ENCODE measurements around the gene ZNF543.
"Not testable (repeated sequence)": the region's sequence is repeated elsewhere in the genome, so short reads cannot be mapped to it uniquely, and the experiment has no call there.

The ZNF543 gene

DNA sequence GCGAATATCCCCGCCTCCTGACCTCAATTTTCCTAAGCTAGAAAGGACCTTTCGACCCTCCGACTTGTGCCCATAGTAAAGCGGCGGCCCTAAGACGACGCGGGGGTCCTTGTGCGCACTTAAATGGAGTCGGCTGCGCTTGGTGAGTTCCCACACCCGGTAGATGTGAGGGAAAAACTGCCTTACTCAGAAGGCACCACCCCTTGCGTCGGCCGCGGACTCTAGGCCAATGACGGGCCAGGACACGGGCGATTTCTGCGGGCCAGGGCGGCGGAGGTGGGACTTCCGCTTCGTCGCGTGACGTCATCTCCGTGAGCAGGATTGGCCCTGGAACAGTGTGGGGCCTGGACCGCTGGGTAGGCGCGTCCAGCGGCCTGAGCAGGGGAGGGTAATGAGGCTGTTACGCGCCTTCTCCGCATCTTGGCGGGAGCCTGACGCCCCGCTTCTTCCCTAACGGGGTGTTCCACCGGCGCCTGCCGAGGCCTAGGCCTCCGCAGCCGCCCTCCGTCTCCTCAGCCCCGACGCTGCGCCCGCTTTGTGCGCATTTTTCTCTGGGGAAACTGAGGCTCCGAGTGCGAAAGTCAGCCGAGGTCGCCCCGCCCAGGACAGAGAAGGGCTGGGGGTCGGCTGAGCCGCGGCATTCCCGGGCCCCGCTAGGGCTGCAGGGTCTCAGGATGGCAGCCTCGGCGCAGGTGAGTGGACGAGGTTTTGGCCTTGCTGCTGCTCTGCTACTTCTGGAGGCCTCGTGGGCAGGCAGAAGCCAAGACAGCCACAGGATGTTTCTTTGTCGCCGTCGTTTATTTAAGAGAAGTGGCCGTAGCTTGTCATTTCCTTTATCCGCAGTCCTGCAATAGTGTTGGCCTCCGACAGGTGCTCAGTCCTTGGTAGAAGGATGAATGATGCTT, at the start of gene ZNF543:
Gene ZNF543 (plus strand): TSS at position 293 of the 905 bp plus-strand sequence. CDS start 382 bp downstream, at position 675.
- FAIRE-seq = peak; percentile 91

DNA sequence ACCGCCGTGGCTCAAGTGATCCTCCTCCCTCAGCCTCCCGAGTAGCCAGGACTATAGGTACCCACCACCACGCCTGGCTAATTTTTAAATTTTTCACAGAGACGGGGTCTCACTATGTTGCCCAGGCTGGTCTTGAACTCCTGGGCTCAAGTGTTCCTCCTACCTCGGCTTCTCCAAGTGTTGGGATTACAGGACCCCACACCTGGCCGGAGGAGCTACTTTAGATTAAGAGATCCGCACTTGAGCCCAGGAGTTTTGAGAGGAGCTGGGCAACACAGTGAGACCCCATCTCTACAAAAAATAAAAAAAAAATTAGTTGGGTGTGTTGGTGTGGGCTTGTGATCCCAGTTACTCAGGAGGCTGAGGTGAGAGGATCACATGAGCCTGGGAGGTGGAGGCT, 49.0 kb upstream of the ZNF543 start:
- no peak for FAIRE-seq

DNA sequence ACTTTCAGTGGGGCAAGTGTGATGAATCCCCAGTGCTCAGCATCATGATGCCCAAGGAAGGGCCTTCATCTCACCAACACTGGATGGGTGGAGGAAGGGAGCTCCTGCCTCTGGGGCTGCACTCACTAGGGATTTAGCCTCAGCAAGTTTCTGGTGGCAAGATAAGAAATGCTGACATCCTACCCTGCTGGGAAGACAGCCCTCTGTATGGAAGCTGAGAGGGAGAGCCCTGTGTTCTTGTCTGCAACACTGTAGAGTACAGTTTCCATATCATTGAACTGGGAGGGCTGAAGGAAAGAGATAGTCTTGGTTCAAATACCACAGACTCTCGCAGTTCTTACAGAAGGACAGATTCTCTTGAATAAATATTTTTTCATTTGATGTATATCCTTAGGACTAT, 47.3 kb upstream of the ZNF543 start:
- FAIRE-seq = no peak

DNA sequence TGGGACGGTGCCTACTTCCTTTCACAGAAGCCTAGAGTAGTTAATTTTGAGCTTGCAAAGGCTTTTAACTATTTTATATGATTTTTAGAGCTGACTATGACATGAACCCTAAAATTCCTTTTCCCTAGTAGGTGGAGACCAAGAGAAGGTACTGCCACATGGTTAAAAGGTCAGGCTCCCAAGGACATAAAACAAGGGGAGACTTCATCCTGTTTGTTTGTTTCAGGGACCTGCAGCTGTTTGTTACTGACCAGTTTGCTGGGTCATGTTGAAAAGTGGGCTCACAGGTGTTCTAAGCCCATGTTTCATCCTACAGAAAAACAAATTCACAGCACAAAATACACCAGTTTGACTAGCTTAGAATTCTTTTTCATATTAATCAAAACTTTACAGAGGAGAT, 43.8 kb upstream of the ZNF543 start:
- no peak for FAIRE-seq

DNA sequence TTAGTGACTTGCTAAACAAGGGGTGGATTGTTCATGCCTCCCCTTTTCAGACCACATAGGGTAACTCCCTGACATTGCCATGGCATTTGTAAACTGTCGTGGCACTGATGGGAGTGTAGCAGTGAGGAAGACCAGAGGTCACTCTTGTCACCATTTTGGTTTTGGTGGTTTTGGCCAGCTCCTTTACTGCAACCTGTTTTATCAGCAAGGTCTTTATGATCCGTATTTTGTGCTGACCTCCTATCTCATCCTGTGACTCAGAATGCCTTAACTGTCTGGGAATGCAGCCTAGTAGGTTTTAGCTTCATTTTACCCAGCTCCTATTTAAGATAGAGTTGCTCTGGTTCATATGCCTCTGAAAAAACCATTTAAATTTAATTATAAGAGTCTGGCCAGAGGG, 41.8 kb upstream of the ZNF543 start:
- FAIRE-seq = not testable (repeated sequence)

DNA sequence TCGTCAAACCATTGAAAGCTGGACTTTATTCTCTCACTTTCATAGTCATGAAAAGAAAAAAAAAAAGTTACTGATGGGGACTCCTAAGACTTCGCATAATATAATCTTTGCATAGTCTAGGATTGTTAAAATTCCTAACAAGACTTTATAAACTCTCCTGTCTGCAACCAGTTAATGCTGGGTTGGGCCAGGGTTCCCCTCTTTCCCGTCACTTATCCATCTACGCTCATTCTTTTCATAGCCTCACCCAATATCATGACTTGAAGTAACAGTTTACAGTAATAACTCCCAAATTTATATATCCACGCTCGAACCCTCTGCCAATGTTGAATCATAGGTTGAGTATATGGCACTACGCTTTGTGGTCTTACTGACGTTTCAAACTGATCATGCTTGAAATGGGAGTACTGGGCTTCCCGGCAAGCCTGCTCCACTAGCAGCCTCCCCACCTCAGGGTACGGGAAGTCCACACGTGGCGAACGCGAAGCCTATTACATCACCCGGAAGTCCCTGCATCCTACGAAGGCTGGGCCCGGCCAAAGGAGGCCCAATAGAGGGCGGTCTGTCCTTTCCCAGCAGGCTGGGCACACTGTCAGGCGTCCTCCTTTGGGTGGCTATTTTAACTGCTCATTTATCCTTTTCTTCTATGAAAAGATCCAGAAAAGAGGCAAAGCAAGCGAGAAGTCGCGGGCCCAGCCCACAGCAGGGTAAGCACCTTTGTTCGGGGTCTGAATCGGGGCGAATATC, 40.7 kb upstream of the ZNF543 start:
- FAIRE-seq = no peak

DNA sequence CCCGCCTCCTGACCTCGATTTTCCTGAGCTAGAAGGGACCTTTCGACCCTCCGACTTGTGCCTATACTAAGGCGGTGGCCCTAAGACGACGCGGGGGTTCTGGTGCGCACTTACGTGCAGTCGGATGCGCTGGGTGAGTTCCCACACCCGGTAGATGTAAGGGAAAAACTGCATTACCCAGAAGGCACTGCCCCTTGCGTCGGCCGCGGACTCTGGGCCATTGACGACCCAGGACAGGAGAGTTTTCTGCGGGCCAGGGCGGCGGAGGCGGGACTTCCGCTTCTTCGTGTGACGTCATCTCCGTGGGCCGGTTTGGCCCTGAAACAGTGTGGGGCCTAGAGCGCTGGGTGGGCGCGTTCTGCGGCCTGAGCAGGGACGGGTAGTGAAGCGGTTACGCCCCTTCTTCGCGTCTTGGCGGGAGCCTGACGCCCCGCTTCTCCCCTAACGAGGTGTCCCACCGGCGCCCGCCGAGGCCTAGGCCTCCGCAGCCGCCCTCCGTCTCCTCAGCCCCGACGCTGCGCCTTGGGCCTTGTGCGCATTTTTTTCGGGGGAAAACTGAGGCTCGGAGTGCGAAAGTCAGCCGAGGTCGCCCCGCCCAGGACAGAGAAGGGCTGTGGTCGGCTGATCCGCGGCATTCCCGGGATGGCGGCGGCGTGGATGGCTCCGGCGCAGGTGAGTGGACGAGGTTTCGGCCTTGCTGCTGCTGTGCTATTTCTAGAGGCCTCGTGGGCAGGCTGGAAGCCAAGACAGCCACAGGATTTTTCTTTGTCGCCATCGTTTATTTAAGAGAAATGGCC, 39.9 kb upstream of the ZNF543 start, which contains the start of gene ZNF460:
Gene ZNF460 (plus strand): TSS at position 321 of the 797 bp plus-strand sequence. CDS start 322 bp downstream, at position 643.
- FAIRE-seq = no peak

DNA sequence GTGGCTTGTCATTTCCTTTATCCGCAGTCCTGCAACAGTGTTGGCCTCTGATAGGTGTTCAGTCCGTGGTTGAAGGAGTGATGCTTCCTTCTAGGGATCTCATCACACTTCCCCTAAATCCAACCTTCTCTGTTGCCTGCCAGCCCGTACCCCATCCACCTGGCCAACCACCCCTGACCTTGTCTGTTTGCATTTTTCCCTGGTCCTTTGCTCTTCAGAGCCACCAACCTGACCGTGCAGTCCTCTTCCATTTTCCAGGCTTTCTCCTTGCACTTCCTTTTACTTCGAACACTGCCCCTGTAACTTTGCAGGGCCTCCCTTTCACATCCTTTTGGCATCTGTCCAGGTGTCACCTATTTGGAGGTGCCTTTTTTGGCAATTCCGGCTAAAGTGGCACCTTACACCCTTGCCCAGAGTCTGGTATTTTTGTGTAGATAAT, 39.3 kb upstream of the ZNF543 start:
- no peak for FAIRE-seq

DNA sequence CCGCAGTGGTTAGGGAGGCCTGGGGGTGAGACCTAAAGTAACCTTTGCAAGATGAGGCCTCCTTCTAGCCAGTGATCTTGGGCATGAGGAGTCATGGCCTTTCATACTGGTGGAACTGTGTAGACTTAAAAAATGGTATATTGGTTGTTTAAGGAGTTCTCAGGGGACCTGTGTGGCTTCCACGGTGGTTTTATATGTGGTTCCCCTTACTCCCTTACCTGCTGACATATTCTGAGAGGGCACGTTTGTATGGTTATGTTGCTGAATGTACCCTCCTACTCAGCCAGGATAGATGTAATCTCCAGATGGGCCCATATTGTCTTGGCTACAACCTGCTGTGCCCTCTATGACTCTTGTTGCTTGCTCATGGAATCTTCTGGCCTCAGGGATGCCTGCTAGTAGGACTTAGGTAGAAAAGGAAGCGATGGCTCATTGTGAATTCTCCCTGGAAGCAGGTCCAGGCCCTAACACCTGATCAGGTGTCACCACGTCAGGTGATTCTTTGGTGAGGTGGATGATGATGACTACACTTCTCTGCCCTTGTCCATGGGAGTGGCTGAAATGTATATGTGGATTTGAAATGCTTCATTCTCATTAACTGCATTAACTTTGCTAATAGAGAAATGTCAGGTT, 38.1 kb upstream of the ZNF543 start:
- FAIRE-seq = no peak

DNA sequence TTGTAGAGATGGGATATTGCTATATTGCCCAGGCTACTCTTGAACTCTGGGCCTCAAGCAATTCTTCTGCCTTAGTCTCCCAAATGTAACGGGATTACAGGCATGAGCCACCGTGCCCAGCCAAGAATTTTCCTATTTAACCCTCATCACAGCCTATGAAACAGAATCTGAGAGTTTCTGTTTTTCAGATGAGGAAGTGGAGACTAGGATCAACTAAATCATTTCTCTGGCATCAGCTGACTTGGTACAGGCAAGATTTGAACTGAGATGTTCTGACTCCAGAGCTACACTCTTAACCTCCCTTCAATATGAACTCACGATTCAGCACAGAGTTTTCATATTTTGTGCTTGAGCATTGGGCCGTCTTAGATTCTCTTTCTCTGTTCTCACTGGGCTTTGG, 31.9 kb upstream of the ZNF543 start:
- FAIRE-seq = no peak

DNA sequence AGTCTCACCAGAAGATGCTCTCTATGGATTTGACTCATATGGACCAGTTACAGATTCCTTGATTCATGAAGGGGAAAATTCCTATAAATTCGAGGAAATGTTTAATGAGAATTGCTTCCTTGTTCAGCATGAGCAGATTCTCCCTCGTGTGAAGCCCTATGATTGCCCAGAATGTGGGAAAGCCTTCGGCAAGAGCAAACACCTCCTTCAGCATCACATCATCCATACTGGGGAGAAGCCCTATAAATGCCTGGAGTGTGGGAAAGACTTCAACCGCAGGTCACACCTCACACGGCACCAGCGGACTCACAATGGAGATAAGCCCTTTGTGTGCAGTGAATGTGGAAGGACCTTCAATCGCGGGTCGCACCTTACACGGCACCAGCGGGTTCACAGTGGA, 29.3 kb upstream of the ZNF543 start:
- FAIRE-seq = no peak

DNA sequence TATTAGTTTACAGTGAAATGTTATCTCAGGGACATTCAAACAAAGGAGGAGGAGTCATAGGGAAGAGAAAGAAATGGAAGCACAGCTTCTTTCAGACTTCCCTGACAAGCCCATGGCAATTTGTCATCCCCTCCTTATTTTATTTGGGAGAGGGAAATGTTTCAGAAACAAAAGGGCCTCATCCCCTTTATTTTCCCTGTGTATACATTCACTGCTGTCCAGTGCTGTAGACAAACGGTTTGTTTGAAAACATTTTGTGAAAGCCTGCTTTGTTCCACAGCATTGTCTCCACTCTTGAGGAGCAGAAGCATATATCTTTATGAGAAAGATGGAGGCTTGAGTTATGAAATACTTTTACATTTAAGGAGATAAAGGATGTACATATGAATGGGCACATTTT, 27.7 kb upstream of the ZNF543 start:
- no peak for FAIRE-seq

DNA sequence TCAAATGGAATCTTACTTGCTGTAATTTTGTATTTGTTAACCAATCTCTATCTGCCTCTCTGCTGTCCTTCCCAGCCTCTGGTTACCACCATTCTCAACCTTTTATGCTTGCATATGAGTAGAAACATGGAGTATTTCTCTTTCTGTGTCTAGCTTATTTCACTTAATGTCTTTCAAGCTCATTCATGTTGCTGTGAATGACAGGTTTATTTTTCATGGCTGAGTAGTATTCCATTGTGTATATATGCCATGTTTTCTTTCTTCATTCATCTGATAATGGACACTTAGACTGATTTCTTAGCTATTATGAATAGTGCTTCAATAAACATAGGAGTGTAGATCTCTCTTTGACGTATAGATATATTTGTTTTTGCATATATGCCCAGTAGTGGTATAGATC, 26.6 kb upstream of the ZNF543 start:
- no peak for FAIRE-seq

DNA sequence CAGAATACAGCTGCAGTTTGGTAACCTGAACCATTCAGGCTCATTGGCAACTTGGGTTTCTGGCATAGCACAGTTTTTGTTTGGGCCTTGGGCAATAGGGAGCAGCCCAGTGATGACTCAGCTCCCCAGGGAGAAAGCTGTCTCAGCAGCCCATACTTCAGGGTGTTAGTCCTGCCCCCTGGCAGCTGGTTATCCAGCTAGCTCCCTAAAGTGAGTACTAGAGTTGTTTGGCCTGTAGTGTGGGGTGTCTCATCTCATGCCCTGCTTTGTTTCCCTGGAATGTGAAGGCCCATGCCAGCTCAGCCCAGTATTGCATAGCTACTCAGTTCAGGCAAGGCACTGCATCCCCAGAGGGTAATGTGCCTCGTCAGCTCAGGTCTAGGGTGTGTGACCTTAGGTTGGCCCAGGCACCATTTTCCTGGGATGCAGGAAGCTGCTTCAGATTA, 18.2 kb upstream of the ZNF543 start:
- FAIRE-seq = no peak

DNA sequence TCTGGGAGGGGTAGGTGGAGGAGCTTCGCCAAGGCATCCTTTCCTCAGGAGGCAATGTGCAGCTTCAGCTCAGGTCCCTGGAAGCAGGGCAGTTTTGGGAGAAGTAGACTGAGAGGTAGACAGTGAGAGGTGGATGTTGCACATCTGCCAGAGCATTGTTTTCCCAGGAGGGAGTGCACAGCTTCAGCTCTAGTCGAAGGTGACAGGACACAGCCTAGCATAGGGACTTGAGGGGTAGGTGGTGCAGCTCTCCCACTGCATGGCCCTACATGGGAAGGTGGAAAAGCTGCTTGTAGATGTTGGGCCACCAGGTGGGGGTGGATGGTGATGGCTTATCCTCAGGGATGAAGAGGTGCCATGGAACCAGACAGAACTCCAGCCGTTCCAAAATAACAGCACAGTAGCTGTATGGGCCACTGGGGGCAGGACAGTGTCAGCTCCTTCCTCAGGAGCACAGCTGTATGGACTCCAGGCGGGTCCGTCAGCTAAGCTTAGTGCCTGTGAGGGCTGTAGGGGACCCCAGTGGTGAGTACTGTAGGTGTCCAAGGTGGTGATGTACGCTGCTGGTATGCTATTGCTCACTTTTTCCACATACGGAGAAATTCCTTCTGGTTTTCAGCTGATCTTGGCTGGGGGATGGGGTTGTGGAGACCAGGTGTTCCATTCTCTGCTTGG, 17.4 kb upstream of the ZNF543 start:
- no peak for FAIRE-seq

DNA sequence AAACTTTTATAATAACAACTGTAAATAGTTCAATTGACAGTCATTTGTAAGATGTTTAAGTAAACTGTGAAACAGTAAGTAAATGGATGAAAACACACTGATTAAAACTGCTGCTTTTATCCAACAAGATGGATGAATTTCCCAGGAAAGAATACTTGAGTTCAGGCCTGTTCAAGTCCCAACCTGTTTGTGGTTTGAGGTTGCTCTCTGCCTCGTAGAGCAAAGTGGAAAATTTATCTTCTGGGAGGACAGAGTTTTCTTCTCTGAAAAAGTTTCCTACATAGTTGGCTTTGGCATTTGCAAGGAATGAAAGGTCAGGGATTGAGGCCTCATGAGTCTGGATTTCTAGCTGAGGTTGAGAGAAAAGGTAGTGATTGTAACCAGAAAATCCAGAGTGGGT, 15.2 kb upstream of the ZNF543 start:
- FAIRE-seq = no peak

DNA sequence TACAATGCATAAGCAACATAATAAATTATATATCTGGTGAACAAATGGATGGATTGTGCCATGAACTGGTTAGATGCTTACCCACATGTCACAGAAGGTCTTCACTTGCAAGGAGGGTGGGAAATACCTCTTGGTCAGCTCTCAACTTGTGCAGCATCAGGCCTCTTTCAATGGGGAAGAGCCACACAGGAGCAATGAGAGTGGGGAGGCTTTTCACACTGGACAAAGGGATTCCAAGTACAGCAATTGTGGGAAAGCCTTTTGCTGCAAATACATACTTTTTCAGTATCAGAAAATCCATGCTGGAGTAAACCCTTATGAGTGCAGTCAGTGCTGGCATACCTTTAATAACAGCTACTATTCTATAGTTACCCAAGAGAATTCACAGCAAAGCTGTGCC, 11.8 kb upstream of the ZNF543 start:
- FAIRE-seq = no peak

DNA sequence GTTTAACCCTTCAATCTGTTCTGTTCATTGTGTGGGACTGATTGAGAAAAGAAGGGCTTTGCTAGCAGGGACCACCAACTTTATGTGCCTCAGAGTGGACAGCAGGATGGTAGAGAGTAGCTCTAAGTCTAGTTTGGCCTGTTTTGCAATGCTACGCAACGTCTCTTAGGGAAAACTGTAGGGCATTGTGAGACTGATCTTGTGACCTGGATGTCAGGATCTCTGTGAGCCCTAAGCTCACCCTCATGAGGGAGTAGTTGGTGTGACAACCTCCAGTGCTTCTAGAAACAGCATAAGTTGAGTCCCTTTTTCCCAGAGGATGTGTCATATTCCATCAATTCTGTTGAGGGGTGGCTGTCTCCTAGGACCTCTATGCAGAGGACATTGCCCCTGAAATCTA, 9.5 kb upstream of the ZNF543 start:
- FAIRE-seq = no peak

DNA sequence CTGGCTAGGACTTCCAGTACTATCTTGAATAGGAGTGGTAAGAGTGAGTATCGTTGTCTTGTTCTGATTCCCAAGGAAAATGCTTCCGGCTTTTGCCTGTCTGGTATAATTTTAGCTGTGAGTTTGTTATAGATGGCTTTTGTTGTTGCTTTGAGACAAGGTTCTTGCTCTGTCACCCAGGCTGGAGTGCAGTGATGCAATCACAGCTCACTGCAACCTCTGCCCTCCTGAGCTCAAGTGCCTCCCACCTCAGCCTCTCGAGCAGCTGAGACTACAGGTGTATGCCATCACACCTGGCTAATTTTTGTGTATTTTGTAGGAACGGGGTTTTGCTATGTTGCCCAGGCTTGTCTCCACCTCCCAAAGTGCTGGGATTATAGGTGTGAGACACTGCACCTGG, 6.1 kb upstream of the ZNF543 start:
- FAIRE-seq = no peak

DNA sequence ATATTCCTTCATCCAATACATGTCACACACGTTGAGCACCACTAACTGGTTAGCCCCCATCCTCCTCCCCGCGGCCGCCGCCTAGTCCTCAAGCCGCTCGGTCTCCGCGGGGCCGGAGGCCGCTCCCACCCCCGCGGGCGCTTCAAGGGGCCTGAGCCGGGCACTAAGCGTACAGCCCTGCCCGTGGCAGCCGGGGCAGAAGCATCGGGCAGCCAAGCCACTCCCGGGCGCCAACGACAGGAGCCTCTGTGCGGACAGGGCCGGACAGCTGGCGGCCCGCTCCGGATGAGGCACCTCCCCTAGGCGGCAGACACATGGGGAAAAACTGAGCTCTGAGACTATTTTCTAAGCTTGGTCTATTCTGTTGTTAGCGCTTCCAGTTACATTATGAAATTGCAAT, 2.8 kb upstream of the ZNF543 start:
- FAIRE-seq = no peak

DNA sequence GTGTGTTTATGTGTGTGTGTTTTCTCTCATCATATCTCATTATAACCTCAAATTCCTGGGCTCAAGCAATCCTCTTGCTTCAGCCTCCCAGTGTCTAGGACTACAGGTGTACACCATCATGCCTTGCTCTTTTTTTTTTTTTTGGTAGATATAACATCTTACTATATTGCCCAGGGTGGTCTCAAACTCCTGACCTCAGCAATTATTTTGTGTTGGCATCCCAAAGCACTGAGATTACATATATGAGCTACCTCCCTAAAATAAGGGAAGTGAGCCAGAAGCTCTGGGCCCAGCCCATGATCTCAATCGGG, 448 bp upstream of the ZNF543 start:
- FAIRE-seq = no peak

DNA sequence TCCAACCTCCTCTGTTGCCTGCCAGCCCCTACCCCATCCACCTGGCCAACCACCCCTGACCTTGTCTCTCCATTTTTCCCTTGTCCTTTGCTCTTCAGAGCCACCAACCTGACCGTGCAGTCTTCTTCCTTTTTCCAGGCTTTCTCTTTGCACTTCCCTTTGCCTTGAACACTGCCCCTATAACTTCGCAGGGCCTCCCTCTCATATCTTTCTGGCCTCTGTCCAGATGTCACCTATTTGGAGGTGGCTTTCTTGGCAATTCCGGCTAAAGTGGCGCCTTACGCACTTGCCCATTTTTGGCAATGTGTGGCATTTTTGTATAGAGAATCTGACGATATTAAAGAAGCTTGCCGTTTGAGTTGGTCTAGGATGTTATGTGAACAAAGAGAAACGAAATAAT, 844 bp downstream of the ZNF543 start:
- no peak for FAIRE-seq
